GM12872 (cell line): ENCODE data around the gene AMDHD2.

Experiments used
- TF ChIP-seq, protein P1 (sequence below): IDR thresholded peaks from 3 replicates; pipeline ENCODE4 v1.5.1; 2011; ENCODE audit warnings: low read depth, mild to moderate bottlenecking, low read length, moderate library complexity; ENCODE audit not compliant: insufficient read depth

AMDHD2 gene, protein sequence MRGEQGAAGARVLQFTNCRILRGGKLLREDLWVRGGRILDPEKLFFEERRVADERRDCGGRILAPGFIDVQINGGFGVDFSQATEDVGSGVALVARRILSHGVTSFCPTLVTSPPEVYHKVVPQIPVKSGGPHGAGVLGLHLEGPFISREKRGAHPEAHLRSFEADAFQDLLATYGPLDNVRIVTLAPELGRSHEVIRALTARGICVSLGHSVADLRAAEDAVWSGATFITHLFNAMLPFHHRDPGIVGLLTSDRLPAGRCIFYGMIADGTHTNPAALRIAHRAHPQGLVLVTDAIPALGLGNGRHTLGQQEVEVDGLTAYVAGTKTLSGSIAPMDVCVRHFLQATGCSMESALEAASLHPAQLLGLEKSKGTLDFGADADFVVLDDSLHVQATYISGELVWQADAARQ

DNA sequence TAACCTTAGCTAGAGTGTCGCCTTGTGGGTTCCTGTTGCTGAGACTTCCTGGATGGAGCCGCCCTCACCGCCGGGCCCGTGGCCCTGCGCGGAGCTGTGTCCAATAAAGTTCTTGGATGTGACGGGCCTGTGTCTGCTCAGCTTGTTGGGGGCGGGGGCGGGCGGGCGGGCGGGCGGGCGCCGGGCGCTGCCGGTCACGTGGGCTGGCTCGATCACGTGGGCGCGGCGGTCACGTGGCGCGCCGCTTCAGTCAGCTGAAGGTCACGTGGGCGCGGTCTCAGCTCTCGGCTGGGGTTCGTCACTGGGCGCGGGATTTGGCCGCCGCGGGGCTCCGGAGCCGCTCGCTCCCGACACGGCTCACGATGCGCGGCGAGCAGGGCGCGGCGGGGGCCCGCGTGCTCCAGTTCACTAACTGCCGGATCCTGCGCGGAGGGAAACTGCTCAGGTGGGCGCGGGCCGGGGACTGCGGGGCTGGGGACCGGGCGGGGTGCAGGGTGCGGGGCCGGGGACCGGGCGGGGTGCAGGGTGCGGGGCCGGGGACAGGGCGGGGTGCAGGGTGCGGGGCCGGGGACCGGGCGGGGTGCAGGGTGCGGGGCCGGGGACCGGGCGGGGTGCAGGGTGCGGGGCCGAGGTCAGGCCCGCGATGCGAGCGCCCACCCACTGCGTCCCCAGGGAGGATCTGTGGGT is at the start of gene AMDHD2:
TSS of gene AMDHD2 (plus strand) at position 275 of the 687 bp plus-strand sequence. CDS start at position 363, 88 bp downstream.
- TF ChIP-seq, protein P1, sequence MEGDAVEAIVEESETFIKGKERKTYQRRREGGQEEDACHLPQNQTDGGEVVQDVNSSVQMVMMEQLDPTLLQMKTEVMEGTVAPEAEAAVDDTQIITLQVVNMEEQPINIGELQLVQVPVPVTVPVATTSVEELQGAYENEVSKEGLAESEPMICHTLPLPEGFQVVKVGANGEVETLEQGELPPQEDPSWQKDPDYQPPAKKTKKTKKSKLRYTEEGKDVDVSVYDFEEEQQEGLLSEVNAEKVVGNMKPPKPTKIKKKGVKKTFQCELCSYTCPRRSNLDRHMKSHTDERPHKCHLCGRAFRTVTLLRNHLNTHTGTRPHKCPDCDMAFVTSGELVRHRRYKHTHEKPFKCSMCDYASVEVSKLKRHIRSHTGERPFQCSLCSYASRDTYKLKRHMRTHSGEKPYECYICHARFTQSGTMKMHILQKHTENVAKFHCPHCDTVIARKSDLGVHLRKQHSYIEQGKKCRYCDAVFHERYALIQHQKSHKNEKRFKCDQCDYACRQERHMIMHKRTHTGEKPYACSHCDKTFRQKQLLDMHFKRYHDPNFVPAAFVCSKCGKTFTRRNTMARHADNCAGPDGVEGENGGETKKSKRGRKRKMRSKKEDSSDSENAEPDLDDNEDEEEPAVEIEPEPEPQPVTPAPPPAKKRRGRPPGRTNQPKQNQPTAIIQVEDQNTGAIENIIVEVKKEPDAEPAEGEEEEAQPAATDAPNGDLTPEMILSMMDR: no peak

DNA sequence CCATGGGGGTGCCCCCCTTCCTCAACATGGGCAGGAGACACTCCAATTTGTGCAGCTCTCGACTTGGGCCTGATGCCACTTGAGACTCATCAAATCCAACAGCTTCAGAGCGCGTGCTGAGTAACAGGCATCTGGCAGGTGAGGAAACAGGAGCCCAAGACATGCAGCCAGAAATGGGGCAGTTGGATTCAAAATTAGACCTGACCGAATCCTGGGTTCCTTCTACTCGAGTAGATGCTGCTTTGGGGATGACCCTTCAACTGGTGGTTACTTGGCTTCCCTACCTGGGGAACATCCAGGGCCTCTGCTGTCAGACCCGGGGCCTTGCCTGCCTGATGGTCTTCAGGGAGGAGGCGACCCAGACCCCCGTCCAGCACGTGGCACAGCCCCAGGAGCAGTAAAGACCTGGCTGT is 49.6 kb upstream of the AMDHD2 start:
- TF ChIP-seq, protein P1: no peak

DNA sequence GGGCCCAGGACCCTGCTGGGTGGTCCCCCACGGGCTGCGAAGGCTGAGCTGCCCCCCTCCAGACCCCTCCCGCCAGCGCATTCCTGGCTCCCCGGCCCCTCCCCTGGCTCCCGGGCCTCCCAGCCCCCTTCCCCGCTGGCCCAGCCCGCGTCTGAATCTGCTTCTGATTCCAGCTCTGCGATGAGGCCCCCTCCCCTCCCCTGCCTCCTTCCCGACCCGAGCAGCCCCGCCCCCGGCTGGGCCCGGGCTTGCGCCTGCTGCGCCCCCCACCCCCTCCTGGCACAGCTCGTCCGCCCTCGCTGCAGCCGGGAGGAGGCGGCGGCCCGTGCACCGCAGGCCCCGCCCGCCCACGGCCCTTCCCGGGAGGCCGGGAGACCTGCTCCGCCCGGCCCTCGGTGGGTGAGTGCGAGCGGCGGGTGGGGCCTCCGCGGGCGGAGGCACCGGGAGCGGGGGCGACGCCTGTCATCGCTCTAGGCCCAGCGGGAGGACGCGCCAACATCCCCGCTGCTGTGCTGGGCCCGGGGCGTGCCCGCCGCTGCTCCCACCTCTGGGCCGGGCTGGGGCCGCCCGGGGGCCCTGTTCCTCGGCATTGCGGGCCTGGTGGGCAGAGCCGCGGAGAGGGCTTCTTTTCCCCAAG is 49.0 kb upstream of the AMDHD2 start, which contains the start of gene NTN3:
TSS of gene NTN3 (plus strand) at position 282 of the 637 bp plus-strand sequence. CDS start 405 bp downstream, outside the sequence.
- TF ChIP-seq, protein P1: no peak

DNA sequence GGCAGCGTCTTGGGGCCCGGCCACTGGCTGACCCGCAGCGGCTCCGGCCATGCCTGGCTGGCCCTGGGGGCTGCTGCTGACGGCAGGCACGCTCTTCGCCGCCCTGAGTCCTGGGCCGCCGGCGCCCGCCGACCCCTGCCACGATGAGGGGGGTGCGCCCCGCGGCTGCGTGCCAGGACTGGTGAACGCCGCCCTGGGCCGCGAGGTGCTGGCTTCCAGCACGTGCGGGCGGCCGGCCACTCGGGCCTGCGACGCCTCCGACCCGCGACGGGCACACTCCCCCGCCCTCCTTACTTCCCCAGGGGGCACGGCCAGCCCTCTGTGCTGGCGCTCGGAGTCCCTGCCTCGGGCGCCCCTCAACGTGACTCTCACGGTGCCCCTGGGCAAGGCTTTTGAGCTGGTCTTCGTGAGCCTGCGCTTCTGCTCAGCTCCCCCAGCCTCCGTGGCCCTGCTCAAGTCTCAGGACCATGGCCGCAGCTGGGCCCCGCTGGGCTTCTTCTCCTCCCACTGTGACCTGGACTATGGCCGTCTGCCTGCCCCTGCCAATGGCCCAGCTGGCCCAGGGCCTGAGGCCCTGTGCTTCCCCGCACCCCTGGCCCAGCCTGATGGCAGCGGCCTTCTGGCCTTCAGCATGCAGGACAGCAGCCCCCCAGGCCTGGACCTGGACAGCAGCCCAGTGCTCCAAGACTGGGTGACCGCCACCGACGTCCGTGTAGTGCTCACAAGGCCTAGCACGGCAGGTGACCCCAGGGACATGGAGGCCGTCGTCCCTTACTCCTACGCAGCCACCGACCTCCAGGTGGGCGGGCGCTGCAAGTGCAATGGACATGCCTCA is 48.3 kb upstream of the AMDHD2 start:
- TF ChIP-seq, protein P1: no peak

DNA sequence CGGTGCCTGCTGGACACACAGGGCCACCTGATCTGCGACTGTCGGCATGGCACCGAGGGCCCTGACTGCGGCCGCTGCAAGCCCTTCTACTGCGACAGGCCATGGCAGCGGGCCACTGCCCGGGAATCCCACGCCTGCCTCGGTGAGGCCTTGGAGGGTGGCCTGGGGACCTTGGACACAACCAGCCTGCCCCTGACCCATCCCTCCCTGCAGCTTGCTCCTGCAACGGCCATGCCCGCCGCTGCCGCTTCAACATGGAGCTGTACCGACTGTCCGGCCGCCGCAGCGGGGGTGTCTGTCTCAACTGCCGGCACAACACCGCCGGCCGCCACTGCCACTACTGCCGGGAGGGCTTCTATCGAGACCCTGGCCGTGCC is 47.7 kb upstream of the AMDHD2 start:
- TF ChIP-seq, protein P1: no peak

DNA sequence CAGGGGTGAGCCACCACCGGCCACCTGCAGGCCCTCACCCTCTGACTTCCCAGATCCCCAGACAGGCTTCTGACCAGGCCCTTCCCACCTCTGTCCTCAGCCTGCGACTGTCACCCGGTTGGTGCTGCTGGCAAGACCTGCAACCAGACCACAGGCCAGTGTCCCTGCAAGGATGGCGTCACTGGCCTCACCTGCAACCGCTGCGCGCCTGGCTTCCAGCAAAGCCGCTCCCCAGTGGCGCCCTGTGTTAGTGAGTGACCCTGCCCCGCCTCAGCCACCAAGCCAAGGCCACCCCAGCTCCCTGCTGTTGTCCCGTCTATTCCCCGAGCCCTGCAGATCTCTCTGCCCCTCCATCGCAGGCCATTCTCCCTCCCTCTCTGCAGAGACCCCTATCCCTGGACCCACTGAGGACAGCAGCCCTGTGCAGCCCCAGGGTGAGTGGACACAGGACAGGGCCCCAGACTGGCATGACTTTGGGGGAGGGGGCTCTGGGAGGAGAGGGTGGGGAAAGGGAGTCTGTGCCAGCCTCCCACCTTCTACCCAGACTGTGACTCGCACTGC is 47.2 kb upstream of the AMDHD2 start:
- TF ChIP-seq, protein P1: no peak
